GM23248 (cell line): ENCODE data around the gene MTHFD1L. TPM values are rescaled to one million over a fixed set of nuclear protein-coding genes. Genes with fewer than 3 reads are reported as not detected.

Source experiments
- DNase-seq: peaks from one replicate; pipeline ENCODE4 v3.0.0-alpha.2; 2015
- H2AFZ ChIP-seq: fragments of 200-600 bp; sonication (generic); 2 replicates; pipeline ENCODE4 v1.6.1; 2016; ENCODE audit warnings: antibody characterized with exemption
- H3F3A ChIP-seq: fragments of 200-600 bp; sonication (generic); 2 replicates; pipeline ENCODE4 v1.6.1; 2016; ENCODE audit warnings: mild to moderate bottlenecking, antibody characterized with exemption, mixed run types; ENCODE audit not compliant: insufficient read depth
- H3K27ac ChIP-seq: fragments of 200-600 bp; sonication (generic); 2 replicates; pipeline ENCODE4 v1.5.1; 2016; ENCODE audit warnings: mild to moderate bottlenecking
- H3K27me3 ChIP-seq: fragments of 200-600 bp; sonication (generic); replicated peaks from 2 replicates; pipeline ENCODE4 v1.6.1; 2016; ENCODE audit warnings: mild to moderate bottlenecking; ENCODE audit not compliant: insufficient read depth
- H3K36me3 ChIP-seq: fragments of 200-600 bp; sonication (generic); 2 replicates; pipeline ENCODE4 v1.6.1; 2016; ENCODE audit warnings: low read depth, mild to moderate bottlenecking
- H3K4me1 ChIP-seq: fragments of 200-600 bp; sonication (generic); 2 replicates; pipeline ENCODE4 v1.6.1; 2016; ENCODE audit warnings: mild to moderate bottlenecking; ENCODE audit not compliant: insufficient read depth
- H3K4me2 ChIP-seq: fragments of 200-600 bp; sonication (generic); one replicate; pipeline ENCODE4 v1.6.1; 2016; ENCODE audit warnings: mild to moderate bottlenecking; ENCODE audit not compliant: unreplicated experiment
- H3K4me3 ChIP-seq: fragments of 200-600 bp; sonication (generic); 2 replicates; pipeline ENCODE4 v1.5.1; 2016; ENCODE audit warnings: mild to moderate bottlenecking
- H3K79me2 ChIP-seq: fragments of 200-600 bp; sonication (generic); 2 replicates; pipeline ENCODE4 v1.6.1; 2016; ENCODE audit warnings: mild to moderate bottlenecking; ENCODE audit not compliant: insufficient read depth
- H3K9ac ChIP-seq: fragments of 200-600 bp; sonication (generic); 2 replicates; pipeline ENCODE4 v1.6.1; 2016; ENCODE audit warnings: mild to moderate bottlenecking
- H3K9me2 ChIP-seq: fragments of 200-600 bp; sonication (generic); 2 replicates; pipeline ENCODE4 v1.6.1; 2016; ENCODE audit warnings: mixed run types, mild to moderate bottlenecking, moderate library complexity; ENCODE audit not compliant: insufficient read depth
- H3K9me3 ChIP-seq: fragments of 200-600 bp; sonication (generic); one replicate; pipeline ENCODE4 v1.6.1; 2017; ENCODE audit warnings: low read depth
- H4K20me1 ChIP-seq: fragments of 200-600 bp; sonication (generic); 2 replicates; pipeline ENCODE4 v1.6.0; 2016; ENCODE audit not compliant: insufficient read depth
- EZH2 ChIP-seq: fragments of 200-600 bp; sonication (generic); IDR thresholded peaks from 2 replicates; pipeline ENCODE4 v1.6.1; 2018; ENCODE audit warnings: antibody characterized with exemption, mild to moderate bottlenecking; ENCODE audit not compliant: insufficient read depth, poor library complexity, severe bottlenecking
- EZH2phosphoT487 ChIP-seq: fragments of 200-600 bp; sonication (generic); IDR thresholded peaks from 2 replicates; pipeline ENCODE4 v1.6.1; 2018; ENCODE audit warnings: antibody characterized with exemption, moderate library complexity, mild to moderate bottlenecking, low read depth; ENCODE audit not compliant: insufficient read depth
- WGBS, 2 experiments: methylation state at CpG; one replicate each; pipeline ENCODE4 v1.1.6; 2015 to 2017; ENCODE audit warnings: low lambda C conversion rate in 2 of 2, low coverage in 1 of 2; ENCODE audit errors: missing lambda C conversion rate in 2 of 2; 5-methylcytosine and 5-hydroxymethylcytosine counted together
- in situ Hi-C: fragments of 300-500 bp; cut with MboI; formaldehyde crosslinking; loops from 2 replicates; pipeline ENCODE4 v1.15.0; 2020
- polyA plus RNA-seq: library from polyadenylated mRNA; unstranded; fragments of >200 nt; fragmentation: Nextera tagmentation; extraction: Ambion mirVana; gene quantifications from 2 replicates; pipeline ENCODE4 v1.2.1, GENCODE V29; 2016
- total RNA-seq: library from RNA; depleted of rRNA; stranded (reverse); fragments of >200 nt; shearing (Covaris generic); gene quantifications from 2 replicates; pipeline ENCODE4 v1.2.3, GENCODE V29; 2014

The MTHFD1L gene
- total and polyA plus RNA-seq, 2 experiments from 2014 or later: 57.6 to 99.6 TPM

DNA sequence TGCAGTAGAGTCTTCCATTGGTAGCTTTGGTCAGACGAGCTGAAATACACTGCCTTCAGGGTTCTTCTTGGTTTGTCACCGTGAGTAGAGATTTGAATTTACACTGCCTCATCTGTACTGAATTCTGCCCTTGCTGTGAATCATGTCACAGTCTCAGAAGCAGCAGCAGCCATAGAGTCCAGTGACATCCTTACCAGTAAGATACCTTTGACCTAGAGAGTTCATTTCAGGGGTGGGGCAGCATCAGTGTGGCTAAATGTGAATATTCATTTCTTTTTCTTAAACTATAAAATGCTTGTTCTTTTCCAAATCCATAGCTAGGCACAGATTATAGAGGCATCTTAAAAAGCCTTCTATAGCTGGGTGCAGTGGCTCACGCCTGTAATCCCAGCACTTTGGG lies 223.5 kb downstream of the MTHFD1L start:
- Histone ChIP-seq H4K20me1 (no peaks in the 10 kb centered on the region; the same call in none of the 2 replicates), H3K9ac (no peak overlapping the region), H3K9me2 (no peaks in the 10 kb centered on the region), H3F3A (peaks cover 6% of the 10 kb centered on the region; the same call in 1 of the 2 replicates), H3K9me3 (no peaks in the 10 kb centered on the region), H3K4me1 (no peaks in the 10 kb centered on the region), H3K4me2 (no peak overlapping the region), H2AFZ (no peak overlapping the region), H3K79me2 (no peaks in the 10 kb centered on the region), H3K36me3 (peaks cover 22% of the 10 kb centered on the region; the same call in 1 of the 2 replicates), H3K4me3 (no peak overlapping the region), H3K27me3 (no peaks in the 10 kb centered on the region), H3K27ac (no peak overlapping the region)
- WGBS, 2 experiments: 94 to 95% methylated on average over 3 of the region's 3 CpGs
- no peak for DNase-seq
- no peak for TF ChIP-seq EZH2phosphoT487
- no peak for TF ChIP-seq EZH2
- in situ Hi-C loops: no loop called here

GRCh38 chr6:151089978-151090377 lies 224.5 kb downstream of the MTHFD1L start:
- no peak overlapping the region for H3K27ac ChIP-seq
- H3K79me2 ChIP-seq: no peaks in the 10 kb centered on the region; the same call in 1 of the 2 replicates
- H3K27me3 ChIP-seq: no peaks in the 10 kb centered on the region
- WGBS, 2 experiments: 82 to 83% methylated on average over 4 of the region's 4 CpGs
- no peak overlapping the region for H3K4me3 ChIP-seq
- H3F3A ChIP-seq: peaks cover 6% of the 10 kb centered on the region; the same call in 1 of the 2 replicates
- no peaks in the 10 kb centered on the region for H3K4me1 ChIP-seq
- no peak for DNase-seq
- no peaks in the 10 kb centered on the region for H3K9me3 ChIP-seq
- no peak overlapping the region for H3K4me2 ChIP-seq
- in situ Hi-C loops: no loop called here
- peaks cover 32% of the 10 kb centered on the region; the same call in 1 of the 2 replicates for H3K36me3 ChIP-seq
- H3K9ac ChIP-seq: no peak overlapping the region
- no peak for TF ChIP-seq EZH2phosphoT487
- TF ChIP-seq EZH2: no peak
- no peaks in the 10 kb centered on the region for H3K9me2 ChIP-seq
- no peak overlapping the region for H2AFZ ChIP-seq
- H4K20me1 ChIP-seq: no peaks in the 10 kb centered on the region; the same call in none of the 2 replicates

GRCh38 chr6:151091571-151091970 lies 226.1 kb downstream of the MTHFD1L start:
- in situ Hi-C loops: no loop called here
- H3K27ac ChIP-seq: no peak overlapping the region
- H3K4me2 ChIP-seq: no peak overlapping the region
- TF ChIP-seq EZH2 (no peak), EZH2phosphoT487 (no peak)
- no peak overlapping the region for H2AFZ ChIP-seq
- no peak overlapping the region for H3K4me3 ChIP-seq
- H3K36me3 ChIP-seq: peaks cover 46% of the 10 kb centered on the region; the same call in 1 of the 2 replicates
- H3K27me3 ChIP-seq: no peaks in the 10 kb centered on the region
- H3K9me3 ChIP-seq: no peaks in the 10 kb centered on the region
- no peak for DNase-seq
- H3F3A ChIP-seq: 0 out of 2 replicates have a peak, but pooled peaks cover 6% of the 10 kb centered on the region
- WGBS, 2 experiments: 98 to 100% methylated on average over 4 of the region's 4 CpGs
- no peaks in the 10 kb centered on the region; the same call in 1 of the 2 replicates for H3K79me2 ChIP-seq
- no peaks in the 10 kb centered on the region; the same call in none of the 2 replicates for H4K20me1 ChIP-seq
- no peak overlapping the region for H3K9ac ChIP-seq
- no peaks in the 10 kb centered on the region for H3K9me2 ChIP-seq
- H3K4me1 ChIP-seq: 0 out of 2 replicates have a peak, but pooled peaks cover 3% of the 10 kb centered on the region

DNA sequence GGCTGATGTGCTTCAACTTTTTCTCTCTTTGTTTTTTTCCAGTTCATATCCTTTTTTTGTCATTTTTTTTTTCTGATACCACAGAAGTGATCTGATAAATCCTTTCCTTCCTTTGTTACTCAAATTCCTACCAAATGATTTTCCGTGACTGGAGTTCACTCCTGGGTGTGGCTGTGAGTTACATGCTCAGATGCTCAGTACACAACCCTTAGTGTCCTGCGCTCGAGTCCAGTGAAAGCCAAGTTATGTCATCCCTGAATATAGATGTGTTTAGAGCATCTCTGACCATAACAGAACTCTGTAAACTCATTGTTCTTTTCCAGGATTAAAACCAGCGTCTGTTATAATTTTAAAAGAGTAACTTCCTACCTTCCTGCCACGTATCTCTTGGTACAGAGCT lies 227.1 kb downstream of the MTHFD1L start:
- no peak overlapping the region for H2AFZ ChIP-seq
- H3K9me2 ChIP-seq: no peaks in the 10 kb centered on the region
- DNase-seq: no peak
- no peak for TF ChIP-seq EZH2
- no peak for TF ChIP-seq EZH2phosphoT487
- H3K4me1 ChIP-seq: 0 out of 2 replicates have a peak, but pooled peaks cover 6% of the 10 kb centered on the region
- no peaks in the 10 kb centered on the region for H3K9me3 ChIP-seq
- no peak overlapping the region for H3K9ac ChIP-seq
- no peak overlapping the region for H3K4me2 ChIP-seq
- H3F3A ChIP-seq: 0 out of 2 replicates have a peak, but pooled peaks cover 16% of the 10 kb centered on the region
- H3K27ac ChIP-seq: no peak overlapping the region
- no peaks in the 10 kb centered on the region; the same call in none of the 2 replicates for H4K20me1 ChIP-seq
- no peaks in the 10 kb centered on the region for H3K27me3 ChIP-seq
- H3K36me3 ChIP-seq: peaks cover 50% of the 10 kb centered on the region; the same call in 1 of the 2 replicates
- no peak overlapping the region for H3K4me3 ChIP-seq
- H3K79me2 ChIP-seq: no peaks in the 10 kb centered on the region; the same call in 1 of the 2 replicates
- in situ Hi-C loops: no loop called here
- 83 to 85% methylated on average over 5 of the region's 5 CpGs for WGBS, 2 experiments
